ENCODE measurements around the gene PML. TPM values are rescaled to one million over a fixed set of nuclear protein-coding genes. Genes with fewer than 3 reads are reported as not detected.
A peak's percentile ranks its signal among the peaks of the same experiment; 100 is the strongest.
"Not testable (repeated sequence)": the region's sequence is repeated elsewhere in the genome, so short reads cannot be mapped to it uniquely, and the experiment has no call there.

PML gene
- total RNA-seq, 2 donors from 2014 or later = 27.3 to 36.1 TPM

DNA sequence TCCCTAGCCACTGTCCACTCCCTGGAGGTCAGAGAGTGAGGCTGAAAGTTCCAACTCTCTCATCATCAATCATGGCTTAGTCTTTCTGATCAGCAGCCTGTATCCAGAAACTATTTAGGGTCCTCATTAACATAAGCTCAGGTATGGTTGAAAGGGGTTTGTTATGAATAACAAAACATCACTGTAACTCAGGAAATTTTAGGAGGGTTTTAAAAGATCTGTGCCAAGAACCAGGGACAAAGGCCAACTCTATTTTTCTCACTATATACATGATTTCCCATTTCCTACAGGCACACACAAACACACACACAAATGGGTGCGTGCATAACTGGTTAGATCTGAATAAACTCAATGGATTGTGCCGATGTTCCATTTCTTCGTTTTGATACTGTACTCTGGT, 26.1 kb upstream of the PML start:
- no peak overlapping the region for H3K27ac ChIP-seq
- H3K27me3 ChIP-seq = no peaks in the 10 kb centered on the region
- DNase-seq (ENCODE audit: low spot score) = no peak
- no peaks in the 10 kb centered on the region for H3K9me3 ChIP-seq
- peaks cover 0 to 16% of the 10 kb centered on the region in 2 donors for H3K4me1 ChIP-seq
- H3K36me3 ChIP-seq = no peaks in the 10 kb centered on the region
- TF ChIP-seq, protein P1, sequence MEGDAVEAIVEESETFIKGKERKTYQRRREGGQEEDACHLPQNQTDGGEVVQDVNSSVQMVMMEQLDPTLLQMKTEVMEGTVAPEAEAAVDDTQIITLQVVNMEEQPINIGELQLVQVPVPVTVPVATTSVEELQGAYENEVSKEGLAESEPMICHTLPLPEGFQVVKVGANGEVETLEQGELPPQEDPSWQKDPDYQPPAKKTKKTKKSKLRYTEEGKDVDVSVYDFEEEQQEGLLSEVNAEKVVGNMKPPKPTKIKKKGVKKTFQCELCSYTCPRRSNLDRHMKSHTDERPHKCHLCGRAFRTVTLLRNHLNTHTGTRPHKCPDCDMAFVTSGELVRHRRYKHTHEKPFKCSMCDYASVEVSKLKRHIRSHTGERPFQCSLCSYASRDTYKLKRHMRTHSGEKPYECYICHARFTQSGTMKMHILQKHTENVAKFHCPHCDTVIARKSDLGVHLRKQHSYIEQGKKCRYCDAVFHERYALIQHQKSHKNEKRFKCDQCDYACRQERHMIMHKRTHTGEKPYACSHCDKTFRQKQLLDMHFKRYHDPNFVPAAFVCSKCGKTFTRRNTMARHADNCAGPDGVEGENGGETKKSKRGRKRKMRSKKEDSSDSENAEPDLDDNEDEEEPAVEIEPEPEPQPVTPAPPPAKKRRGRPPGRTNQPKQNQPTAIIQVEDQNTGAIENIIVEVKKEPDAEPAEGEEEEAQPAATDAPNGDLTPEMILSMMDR (IDR thresholded peaks at IDR 0.05) = no peak
- no peak overlapping the region for H3K4me3 ChIP-seq

DNA sequence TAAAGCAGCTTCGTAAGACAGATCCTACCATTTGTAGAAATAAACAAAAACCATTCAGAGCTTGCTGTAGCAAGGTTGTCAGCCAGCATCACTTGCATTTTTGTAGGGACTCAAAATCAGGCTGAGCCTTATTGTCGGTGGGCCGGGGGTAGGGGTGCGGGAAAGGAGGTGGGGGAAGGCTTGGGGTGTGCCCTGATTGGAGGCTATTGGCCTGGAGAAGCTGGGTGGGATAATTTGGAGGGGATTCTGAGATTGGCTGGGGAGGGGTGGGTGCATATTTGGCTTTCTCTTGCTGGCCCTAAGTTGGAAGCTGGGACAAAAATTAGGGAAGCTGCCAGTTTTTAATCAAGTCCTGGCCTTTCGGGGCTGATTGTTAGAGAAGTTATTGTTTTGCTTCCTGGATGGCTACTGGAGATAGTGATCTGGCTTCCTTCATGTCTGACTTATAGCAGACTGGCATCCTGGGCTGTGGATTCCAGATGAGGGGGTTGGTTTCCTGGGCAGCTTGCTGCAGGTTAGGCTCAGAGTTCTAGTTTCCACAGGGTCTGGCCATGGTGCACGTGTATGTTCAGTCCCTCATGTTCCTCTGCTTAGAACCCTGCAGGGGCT, 25.3 kb upstream of the PML start:
- H3K4me3 ChIP-seq = no peak overlapping the region
- no peaks in the 10 kb centered on the region for H3K36me3 ChIP-seq
- TF ChIP-seq, protein P1 (IDR thresholded peaks at IDR 0.05) = no peak
- peaks cover 0 to 16% of the 10 kb centered on the region in 2 donors for H3K4me1 ChIP-seq
- H3K27me3 ChIP-seq = no peaks in the 10 kb centered on the region
- DNase-seq (ENCODE audit: low spot score) = no peak
- no peaks in the 10 kb centered on the region for H3K9me3 ChIP-seq
- H3K27ac ChIP-seq = no peak overlapping the region

DNA sequence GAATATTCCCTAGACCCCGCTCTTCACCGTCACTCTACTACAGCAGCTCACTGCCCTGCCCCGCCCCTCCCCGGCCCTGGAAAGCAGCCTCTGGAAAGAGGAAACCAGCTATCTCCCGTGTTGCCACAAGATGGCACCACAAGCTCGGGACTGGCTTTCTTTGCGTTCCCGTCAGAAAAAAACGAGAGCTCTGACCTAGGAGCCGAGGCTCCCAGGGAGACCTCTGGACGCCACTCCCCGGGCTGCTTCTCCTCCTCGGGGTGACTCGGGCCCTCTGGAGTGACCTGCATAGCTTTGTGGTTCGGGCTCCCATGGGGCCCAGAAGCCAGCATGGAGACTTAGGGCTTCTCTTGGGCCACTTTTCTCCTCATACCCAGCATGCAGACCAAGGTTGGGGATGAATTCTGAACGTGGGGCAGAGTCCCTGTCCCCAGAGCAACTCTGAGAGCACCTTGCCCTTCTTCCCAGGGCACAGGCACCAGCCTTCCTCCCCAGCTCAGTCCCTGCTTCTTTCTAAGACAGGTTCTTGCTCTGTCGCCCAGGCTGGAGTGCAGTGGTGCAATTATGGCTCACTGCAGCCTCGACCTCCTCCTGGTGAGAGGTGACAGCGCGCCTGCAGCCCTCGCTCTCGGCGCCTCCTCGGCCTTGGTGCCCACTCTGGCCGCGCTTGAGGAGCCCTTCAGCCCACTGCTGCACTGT, 21.4 kb upstream of the PML start:
- H3K27ac ChIP-seq = no peak overlapping the region

DNA sequence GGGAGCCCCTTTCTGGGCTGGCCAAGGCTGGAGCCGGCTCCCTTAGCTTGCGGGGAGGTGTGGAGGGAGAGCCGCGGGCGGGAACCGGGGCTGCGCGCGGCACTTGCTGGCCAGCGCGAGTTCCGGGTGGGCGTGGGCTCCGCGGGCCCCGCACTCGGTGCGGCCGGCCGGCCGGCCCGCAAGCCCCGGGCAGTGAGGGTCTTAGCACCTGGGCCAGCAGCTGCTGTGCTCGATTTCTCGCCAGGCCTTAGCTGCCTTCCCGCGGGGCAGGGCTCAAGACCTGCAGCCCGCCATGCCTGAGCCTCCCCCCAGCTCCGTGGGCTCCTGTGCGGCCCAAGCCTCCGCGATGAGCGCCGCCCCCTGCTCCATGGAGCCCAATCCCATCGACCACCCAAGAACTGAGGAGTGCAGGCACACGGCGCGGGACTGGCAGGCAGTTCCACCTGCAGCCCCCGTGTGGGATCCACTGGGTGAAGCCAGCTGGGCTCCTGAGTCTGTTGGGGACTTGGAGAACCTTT, 20.8 kb upstream of the PML start:
- not testable (repeated sequence) for H3K4me1 ChIP-seq; H3K36me3 ChIP-seq; H3K9me3 ChIP-seq; H3K27me3 ChIP-seq; H3K27ac ChIP-seq; DNase-seq (ENCODE audit: low spot score)
- peak overlapping the region in 1 of 2 donors; percentile 34 for H3K4me3 ChIP-seq

More for the DNA sequence above, 21.4 kb upstream of the PML start:
- TF ChIP-seq, protein P1 (IDR thresholded peaks at IDR 0.05) = peak; percentile 82 to 91
- peak; percentile 87 for DNase-seq (ENCODE audit: low spot score)
- Histone ChIP-seq H3K4me3 (peak overlapping the region in 1 of 2 donors; percentile 34), H3K4me1 (peaks cover 0 to 10% of the 10 kb centered on the region in 2 donors), H3K27me3 (no peaks in the 10 kb centered on the region), H3K36me3 (no peaks in the 10 kb centered on the region), H3K9me3 (no peaks in the 10 kb centered on the region)

DNA sequence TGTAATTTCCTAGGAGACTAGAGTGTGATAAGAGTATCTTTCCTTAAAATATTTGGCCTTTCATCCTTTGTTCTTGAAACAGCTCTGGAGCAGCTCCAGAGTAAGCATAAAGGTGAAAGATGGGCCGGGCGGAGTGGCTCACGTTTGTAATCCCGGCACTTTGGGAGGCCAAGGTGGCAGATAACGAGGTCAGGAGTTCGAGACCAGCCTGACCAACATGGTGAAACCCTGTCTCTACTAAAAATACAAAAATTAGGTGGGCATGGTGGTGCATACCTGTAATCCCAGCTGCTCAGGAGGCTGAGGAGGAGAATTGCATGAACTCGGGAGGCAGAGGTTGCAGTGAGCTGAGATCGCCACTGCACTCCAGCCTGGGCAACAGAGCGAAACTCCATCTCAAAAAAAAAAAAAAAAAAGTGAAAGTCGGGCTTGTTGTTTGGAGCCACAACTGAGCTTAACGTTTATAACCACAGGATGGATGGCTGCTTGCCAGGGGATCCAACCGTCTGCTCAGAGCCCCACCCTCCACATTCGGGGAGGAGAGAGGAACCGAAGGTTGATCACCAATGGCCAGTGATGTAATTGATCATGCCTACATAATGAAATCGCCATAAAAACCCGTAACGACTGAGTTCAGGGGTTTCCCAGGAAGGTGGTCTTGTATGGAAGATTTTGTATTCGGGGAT, 18.9 kb upstream of the PML start:
- H3K27ac ChIP-seq; H3K4me1 ChIP-seq; H3K4me3 ChIP-seq; DNase-seq (ENCODE audit: low spot score); H3K27me3 ChIP-seq; H3K9me3 ChIP-seq; H3K36me3 ChIP-seq: not testable (repeated sequence)

DNA sequence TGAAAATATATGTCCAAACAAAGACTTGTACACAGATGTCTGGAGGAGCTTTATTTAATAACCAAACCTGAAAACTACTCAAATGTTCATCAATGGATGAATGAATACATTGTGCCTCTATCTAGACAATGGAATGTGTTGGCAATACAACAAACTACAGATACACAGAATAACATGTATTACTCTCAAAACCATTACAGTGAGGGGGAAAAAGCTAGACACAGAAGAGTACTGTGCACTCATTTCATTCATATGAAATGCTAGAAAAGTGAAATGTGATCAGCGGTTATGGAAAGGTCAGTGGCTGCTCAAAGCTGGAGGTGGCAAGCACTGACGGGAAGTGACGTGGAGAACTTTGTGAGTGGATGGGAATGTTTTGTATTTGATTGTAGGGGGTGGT, 15.6 kb upstream of the PML start:
- H3K9me3 ChIP-seq = no peaks in the 10 kb centered on the region
- no peak overlapping the region for H3K4me3 ChIP-seq
- H3K27me3 ChIP-seq = no peaks in the 10 kb centered on the region
- H3K4me1 ChIP-seq = peaks cover 0 to 29% of the 10 kb centered on the region in 2 donors
- DNase-seq (ENCODE audit: low spot score) = no peak
- TF ChIP-seq, protein P1 (IDR thresholded peaks at IDR 0.05) = no peak
- no peaks in the 10 kb centered on the region for H3K36me3 ChIP-seq
- H3K27ac ChIP-seq = no peak overlapping the region
